Mucosa of descending colon (tissue), 3 donors: Measurements from ENCODE around the gene CEP128. TPM values are rescaled to one million over a fixed set of nuclear protein-coding genes. Genes with fewer than 3 reads are reported as not detected.

Source experiments
- ATAC-seq: fragments of 200-7000 bp; cut with Tn5 transposase; one replicate; pipeline ENCODE4 v1.9.1; 2020; ENCODE audit warnings: mild to moderate bottlenecking, moderate library complexity
- DNase-seq, 3 donors: peaks; one replicate each; pipeline ENCODE4 v3.0.0-alpha.2; 2020
- H3K36me3 ChIP-seq: fragments of 200-600 bp; one replicate; pipeline ENCODE4 v1.8.0; 2021; ENCODE audit warnings: low read depth, mild to moderate bottlenecking
- H3K4me1 ChIP-seq: fragments of 200-600 bp; one replicate; pipeline ENCODE4 v1.8.0; 2021; ENCODE audit warnings: low read depth, mild to moderate bottlenecking
- H3K4me3 ChIP-seq: fragments of 200-600 bp; one replicate; pipeline ENCODE4 v1.8.0; 2021; ENCODE audit warnings: mild to moderate bottlenecking
- H3K9me3 ChIP-seq: fragments of 200-600 bp; one replicate; pipeline ENCODE4 v1.8.0; 2021; ENCODE audit warnings: mild to moderate bottlenecking
- CTCF ChIP-seq: fragments of 200-600 bp; IDR thresholded peaks from one replicate; pipeline ENCODE4 v1.8.0; 2022; ENCODE audit warnings: antibody characterized with exemption, mild to moderate bottlenecking
- intact Hi-C, 2 donors: fragments of 100-400 bp; cut with DNase I in 1 of 2; cut with micrococcal nuclease in 1 of 2; formaldehyde crosslinking; loops; one replicate each; pipeline versions ENCODE4 v1.11.0 to v1.11.1; 2022; cut with DNase I, micrococcal nuclease
- total RNA-seq, 3 donors: library from RNA; stranded (reverse); fragmentation: NEBNext Ultra II Directional in 2 of 3; extraction: Animal tissue kit (Norgen Biotek cat#: 25700) in 2 of 3; gene quantifications; one replicate each; pipeline versions ENCODE4 v1.2.1 to v1.2.4, GENCODE V29; 2021 to 2023
- donor health status: DM: no; HTN: no; CAD: no; lungs with moderate emphysema.
- donor health status: DM: no; HTN: no; CAD: no.
- donor health status: DM: no; HTN: yes; CAD: no.

Gene CEP128
- total RNA-seq, 3 donors from 2014 or later: 5.0 to 10.0 (median 9.3) TPM

DNA sequence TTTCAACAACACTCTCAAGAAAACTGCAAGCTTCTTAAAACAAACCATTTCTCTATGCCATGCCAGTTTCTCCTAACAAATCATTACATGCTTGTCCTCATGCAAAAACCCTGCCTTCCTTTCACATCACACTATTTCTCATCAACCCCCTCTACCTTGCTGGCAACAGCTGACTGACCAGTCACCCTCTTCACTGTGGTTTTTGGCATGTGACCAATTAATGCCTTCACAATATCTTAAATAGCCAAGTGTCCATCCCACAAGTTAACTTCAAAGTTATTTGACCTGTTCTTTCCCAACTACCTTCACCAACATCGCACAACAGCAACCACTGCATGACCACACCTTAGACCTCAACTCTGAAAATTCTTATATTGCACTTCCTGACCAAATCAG, 159.6 kb downstream of the CEP128 start:
- no peak for DNase-seq
- Histone ChIP-seq H3K36me3 (no peaks in the 10 kb centered on the region), H3K9me3 (no peaks in the 10 kb centered on the region), H3K4me1 (no peaks in the 10 kb centered on the region), H3K4me3 (no peak overlapping the region)
- intact Hi-C loops: no loop called here
- no peak for TF ChIP-seq CTCF
- no peak for ATAC-seq

GRCh38 chr14:80780500-80780899, 161.0 kb downstream of the CEP128 start:
- no peak for ATAC-seq
- intact Hi-C loops: no loop called here
- no peaks in the 10 kb centered on the region for H3K9me3 ChIP-seq

GRCh38 chr14:80776657-80777056, 164.9 kb downstream of the CEP128 start:
- ATAC-seq (no peak), DNase-seq (no peak)
- Histone ChIP-seq H3K4me3 (no peak overlapping the region), H3K36me3 (no peaks in the 10 kb centered on the region), H3K9me3 (no peaks in the 10 kb centered on the region), H3K4me1 (no peaks in the 10 kb centered on the region)
- intact Hi-C loops: no loop called here
- no peak for TF ChIP-seq CTCF

More at GRCh38 chr14:80780500-80780899, 161.0 kb downstream of the CEP128 start:
- H3K4me3 ChIP-seq: no peak overlapping the region
- DNase-seq: no peak
- TF ChIP-seq CTCF: no peak
- no peaks in the 10 kb centered on the region for H3K4me1 ChIP-seq
- no peaks in the 10 kb centered on the region for H3K36me3 ChIP-seq

DNA sequence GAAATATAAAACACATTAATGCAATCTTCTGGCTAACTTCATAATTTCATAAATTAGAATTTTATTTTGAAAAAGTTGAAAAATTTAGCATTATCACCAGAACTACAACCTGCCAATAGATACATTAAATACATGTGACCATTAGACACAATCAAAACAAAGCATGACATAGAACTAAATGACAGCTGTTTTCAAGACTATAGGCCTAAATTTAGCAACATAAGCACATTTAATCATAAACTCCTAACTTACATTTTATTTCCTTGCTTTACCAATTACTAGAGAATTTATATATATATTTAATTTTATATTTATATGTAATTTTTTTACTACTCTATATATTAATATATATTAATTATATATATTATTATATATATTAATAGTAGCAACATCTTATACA, 165.4 kb downstream of the CEP128 start:
- DNase-seq: no peak
- no peak for ATAC-seq
- H3K36me3 ChIP-seq: no peaks in the 10 kb centered on the region
- intact Hi-C loops: no loop called here
- H3K9me3 ChIP-seq: no peaks in the 10 kb centered on the region
- no peak overlapping the region for H3K4me3 ChIP-seq
- no peak for TF ChIP-seq CTCF
- H3K4me1 ChIP-seq: no peaks in the 10 kb centered on the region

- ATAC-seq (no peak), DNase-seq (no peak)
- TF ChIP-seq CTCF: no peak
- H3K4me3 ChIP-seq: no peak overlapping the region
- H3K4me1 ChIP-seq: no peaks in the 10 kb centered on the region
- no peaks in the 10 kb centered on the region for H3K9me3 ChIP-seq
- intact Hi-C loops: no loop called here
- no peaks in the 10 kb centered on the region for H3K36me3 ChIP-seq
Observed at GRCh38 chr14:80772504-80772903, 169.0 kb downstream of the CEP128 start.

- Histone ChIP-seq H3K4me1 (no peaks in the 10 kb centered on the region), H3K4me3 (no peak overlapping the region), H3K36me3 (no peaks in the 10 kb centered on the region), H3K9me3 (no peaks in the 10 kb centered on the region)
- intact Hi-C loops: no loop called here
- TF ChIP-seq CTCF: no peak
- DNase-seq (no peak), ATAC-seq (no peak)
Observed at GRCh38 chr14:80771201-80771600, 170.3 kb downstream of the CEP128 start.
